SU-DHL-6 (cell line): ENCODE data around the gene AGTRAP.

Experiments
- H2AFZ ChIP-seq: fragments of 200-600 bp; sonication (generic); 2 replicates; pipeline ENCODE4 v1.6.1; 2014; ENCODE audit warnings: low read depth, mild to moderate bottlenecking, moderate library complexity, mixed read lengths, antibody characterized with exemption, low read length; ENCODE audit not compliant: severe bottlenecking
- H3F3A ChIP-seq: fragments of 200-600 bp; shearing (Covaris generic); 2 replicates; pipeline ENCODE4 v1.6.0; 2016; ENCODE audit warnings: antibody characterized with exemption, mild to moderate bottlenecking; ENCODE audit not compliant: insufficient read depth
- H3K27ac ChIP-seq: fragments of 200-600 bp; sonication (generic); 2 replicates; pipeline ENCODE4 v1.5.1; 2016; ENCODE audit warnings: low read depth, mild to moderate bottlenecking, low read length, moderate library complexity, mixed read lengths
- H3K27me3 ChIP-seq: fragments of 200-600 bp; sonication (generic), shearing (Covaris generic); 2 replicates; pipeline ENCODE4 v1.6.0; 2014; ENCODE audit warnings: mild to moderate bottlenecking, low read length
- H3K36me3 ChIP-seq: fragments of 200-600 bp; sonication (generic); 2 replicates; pipeline ENCODE4 v1.6.1; 2014; ENCODE audit warnings: mild to moderate bottlenecking, low read length, mixed read lengths
- H3K4me2 ChIP-seq: fragments of 300-600, 200-600 bp; shearing (Covaris generic), sonication (generic); 2 replicates; pipeline ENCODE4 v1.6.0; 2014; ENCODE audit warnings: low read length, low read depth, mild to moderate bottlenecking; ENCODE audit not compliant: poor library complexity, severe bottlenecking
- H3K4me3 ChIP-seq: fragments of 200-600 bp; sonication (generic); 2 replicates; pipeline ENCODE4 v1.5.1; 2014; ENCODE audit warnings: antibody characterized with exemption, low read length, mild to moderate bottlenecking, mixed read lengths; ENCODE audit not compliant: insufficient read depth, poor library complexity, severe bottlenecking
- H3K79me2 ChIP-seq: fragments of 200-600 bp; sonication (generic); 2 replicates; pipeline ENCODE4 v1.6.1; 2014; ENCODE audit warnings: mild to moderate bottlenecking, low read length, moderate library complexity; ENCODE audit not compliant: insufficient read depth
- H3K9ac ChIP-seq: fragments of 200-600 bp; sonication (generic); 2 replicates; pipeline ENCODE4 v1.7.0; 2014; ENCODE audit warnings: mild to moderate bottlenecking, low read length
- H3K9me2 ChIP-seq: fragments of 200-600 bp; sonication (generic); replicated peaks from 2 replicates; pipeline ENCODE4 v1.6.1; 2014; ENCODE audit warnings: low read length; ENCODE audit not compliant: insufficient read depth
- H3K9me3 ChIP-seq: fragments of 200-600 bp; sonication (generic); 2 replicates; pipeline ENCODE4 v1.6.1; 2014; ENCODE audit warnings: low read length, mixed read lengths; ENCODE audit not compliant: insufficient read depth
- H4K20me1 ChIP-seq: fragments of 200-600 bp; sonication (generic); 2 replicates; pipeline ENCODE4 v1.6.1; 2014; ENCODE audit warnings: low read depth, mild to moderate bottlenecking, antibody characterized with exemption, low read length, moderate library complexity, mixed read lengths
- CTCF ChIP-seq: fragments of 200-600 bp; sonication (generic); IDR thresholded peaks from one replicate; pipeline ENCODE4 v1.5.1; 2017; ENCODE audit warnings: antibody characterized with exemption, mild to moderate bottlenecking, low read length, moderate library complexity; ENCODE audit not compliant: insufficient read depth, poor library complexity, severe bottlenecking
- EZH2phosphoT487 ChIP-seq: fragments of 200-600 bp; sonication (generic), shearing (Covaris generic); conservative IDR thresholded peaks from 2 replicates; pipeline ENCODE4 v1.6.1; 2018; ENCODE audit warnings: mild to moderate bottlenecking, antibody characterized with exemption, low read length, moderate library complexity, mixed read lengths

The AGTRAP gene

GRCh38 chr1:11752359-11753088, 16.6 kb downstream of the AGTRAP start:
- Histone ChIP-seq H3K4me2 (no peak overlapping the region), H3K36me3 (no peaks in the 10 kb centered on the region), H3K9me3 (no peaks in the 10 kb centered on the region), H3K79me2 (no peaks in the 10 kb centered on the region), H3F3A (no peaks in the 10 kb centered on the region), H3K4me3 (no peak overlapping the region), H4K20me1 (no peaks in the 10 kb centered on the region), H2AFZ (no peak overlapping the region), H3K9ac (no peak overlapping the region), H3K27me3 (no peaks in the 10 kb centered on the region), H3K27ac (no peak overlapping the region), H3K9me2 (no peaks in the 10 kb centered on the region)
- TF ChIP-seq CTCF (no peak), EZH2phosphoT487 (no peak)

GRCh38 chr1:11753555-11754208, 17.7 kb downstream of the AGTRAP start:
- no peaks in the 10 kb centered on the region for H3K27me3 ChIP-seq
- no peaks in the 10 kb centered on the region for H3K9me3 ChIP-seq
- no peak overlapping the region for H3K4me3 ChIP-seq
- no peaks in the 10 kb centered on the region for H4K20me1 ChIP-seq
- no peaks in the 10 kb centered on the region for H3K36me3 ChIP-seq
- no peaks in the 10 kb centered on the region for H3K79me2 ChIP-seq
- H2AFZ ChIP-seq: no peak overlapping the region
- H3K9me2 ChIP-seq: no peaks in the 10 kb centered on the region
- no peak overlapping the region for H3K4me2 ChIP-seq
- no peak for TF ChIP-seq CTCF
- no peak for TF ChIP-seq EZH2phosphoT487
- H3K9ac ChIP-seq: no peak overlapping the region
- no peaks in the 10 kb centered on the region for H3F3A ChIP-seq
- no peak overlapping the region for H3K27ac ChIP-seq

GRCh38 chr1:11757047-11757446, 21.1 kb downstream of the AGTRAP start:
- H3K27ac ChIP-seq: no peak overlapping the region
- no peaks in the 10 kb centered on the region for H3F3A ChIP-seq
- no peak overlapping the region for H3K4me3 ChIP-seq
- no peak overlapping the region for H3K9ac ChIP-seq
- H2AFZ ChIP-seq: no peak overlapping the region
- H3K79me2 ChIP-seq: no peaks in the 10 kb centered on the region
- no peaks in the 10 kb centered on the region for H3K9me3 ChIP-seq
- H3K36me3 ChIP-seq: no peaks in the 10 kb centered on the region
- H3K27me3 ChIP-seq: no peaks in the 10 kb centered on the region
- no peaks in the 10 kb centered on the region for H3K9me2 ChIP-seq
- TF ChIP-seq CTCF (no peak), EZH2phosphoT487 (no peak)
- no peak overlapping the region for H3K4me2 ChIP-seq
- H4K20me1 ChIP-seq: no peaks in the 10 kb centered on the region
